Left renal pelvis (tissue), 4 donors: ENCODE data around the gene MTIF3. TPM values are rescaled to one million over a fixed set of nuclear protein-coding genes. Genes with fewer than 3 reads are reported as not detected.

Experiments used
- DNase-seq, 4 donors: peaks; one replicate each; pipeline ENCODE4 v3.0.0-alpha.2; 2013; ENCODE audit warnings: low read depth in 4 of 4, low spot score in 3 of 4
- polyA plus RNA-seq, 4 donors: library from polyadenylated mRNA; unstranded; fragments of 120-200 nt; gene quantifications; one replicate each; pipeline ENCODE4 v1.2.1, GENCODE V29; 2013; ENCODE audit not compliant: insufficient read length in 4 of 4

Gene MTIF3, protein sequence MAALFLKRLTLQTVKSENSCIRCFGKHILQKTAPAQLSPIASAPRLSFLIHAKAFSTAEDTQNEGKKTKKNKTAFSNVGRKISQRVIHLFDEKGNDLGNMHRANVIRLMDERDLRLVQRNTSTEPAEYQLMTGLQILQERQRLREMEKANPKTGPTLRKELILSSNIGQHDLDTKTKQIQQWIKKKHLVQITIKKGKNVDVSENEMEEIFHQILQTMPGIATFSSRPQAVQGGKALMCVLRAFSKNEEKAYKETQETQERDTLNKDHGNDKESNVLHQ
- polyA plus RNA-seq = 10 to 100 TPM; 58.8 to 83.5 (median 79.8) TPM

DNA sequence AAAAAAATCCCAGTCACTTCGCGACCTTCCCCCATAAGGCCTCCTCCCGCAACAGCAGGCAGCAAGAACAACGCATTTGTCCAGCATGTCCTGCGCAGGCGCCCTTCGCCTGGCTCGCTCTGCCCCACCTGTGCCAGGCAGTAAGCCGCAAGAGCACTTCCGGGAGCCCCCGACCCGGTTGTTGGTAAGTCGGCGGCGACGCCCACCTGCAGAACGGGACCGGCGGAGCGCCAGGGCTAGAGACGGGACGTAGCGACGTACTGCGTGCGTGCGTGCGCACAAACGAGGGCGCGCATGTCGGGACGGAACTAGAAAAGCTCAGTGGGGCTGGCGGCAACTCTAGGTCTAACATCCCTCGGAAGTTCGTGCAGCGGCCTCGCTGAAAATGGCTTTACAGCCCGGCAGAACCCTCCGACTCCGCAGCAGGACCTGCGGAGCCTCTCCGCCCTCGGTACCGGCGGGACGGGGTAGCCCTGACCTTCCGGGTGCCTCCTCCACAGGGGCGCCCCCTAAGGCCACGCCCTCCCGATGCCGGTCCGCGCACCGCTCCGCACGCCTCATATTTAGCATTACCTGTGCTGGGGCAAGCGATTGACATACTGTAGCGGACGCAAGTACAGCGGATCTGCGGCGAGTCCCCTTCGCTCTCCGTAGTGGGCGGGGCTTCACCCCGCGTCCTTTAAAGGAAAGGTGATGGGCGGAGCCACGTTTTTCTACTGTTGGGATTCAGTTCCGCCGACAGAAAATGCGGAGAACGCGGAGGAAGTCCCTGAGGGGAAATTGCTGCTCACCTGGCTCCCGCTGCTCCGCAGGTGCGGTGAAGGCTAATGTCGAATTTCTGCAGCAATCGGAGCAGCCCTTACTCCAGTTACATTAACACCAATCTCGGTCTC, at the start of gene MTIF3:
TSS of gene MTIF3 (minus strand) at position 629 of the 893 bp plus-strand sequence. CDS start 10,116 bp downstream, outside the sequence.
- DNase-seq = peak; percentile 91 to 96 (median 94)

DNA sequence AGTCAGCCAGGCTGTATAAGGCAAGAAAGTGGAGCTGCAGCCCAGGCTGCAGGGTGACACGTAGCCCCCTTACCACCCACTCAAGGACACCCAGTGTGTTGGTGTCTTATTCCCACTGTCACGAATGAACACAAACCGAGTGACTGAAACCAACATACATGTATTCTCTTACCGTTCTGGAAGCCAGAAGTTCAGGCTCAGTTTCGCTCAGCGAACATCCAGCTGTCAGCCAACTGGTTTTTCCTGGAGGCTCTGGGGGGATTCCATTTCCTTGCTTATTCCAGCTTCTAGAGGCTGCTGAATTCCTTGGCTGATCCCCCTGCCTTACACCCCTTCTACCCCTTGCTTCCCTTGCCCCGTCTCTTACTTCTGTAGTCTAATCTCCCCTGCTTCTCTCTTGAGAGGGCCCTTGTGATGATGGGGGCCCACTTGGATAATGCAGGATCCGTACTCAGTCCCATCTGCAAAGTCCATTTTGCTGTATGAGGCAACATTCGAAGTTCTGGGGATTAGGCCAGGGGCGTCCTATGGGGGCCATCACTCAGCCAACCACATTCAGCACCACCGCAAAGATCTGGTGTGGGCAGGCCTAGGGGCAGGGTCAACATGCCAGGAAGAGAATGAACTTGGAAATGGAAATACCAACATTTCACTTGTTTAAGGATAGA, 47.3 kb upstream of the MTIF3 start:
- no peak for DNase-seq

DNA sequence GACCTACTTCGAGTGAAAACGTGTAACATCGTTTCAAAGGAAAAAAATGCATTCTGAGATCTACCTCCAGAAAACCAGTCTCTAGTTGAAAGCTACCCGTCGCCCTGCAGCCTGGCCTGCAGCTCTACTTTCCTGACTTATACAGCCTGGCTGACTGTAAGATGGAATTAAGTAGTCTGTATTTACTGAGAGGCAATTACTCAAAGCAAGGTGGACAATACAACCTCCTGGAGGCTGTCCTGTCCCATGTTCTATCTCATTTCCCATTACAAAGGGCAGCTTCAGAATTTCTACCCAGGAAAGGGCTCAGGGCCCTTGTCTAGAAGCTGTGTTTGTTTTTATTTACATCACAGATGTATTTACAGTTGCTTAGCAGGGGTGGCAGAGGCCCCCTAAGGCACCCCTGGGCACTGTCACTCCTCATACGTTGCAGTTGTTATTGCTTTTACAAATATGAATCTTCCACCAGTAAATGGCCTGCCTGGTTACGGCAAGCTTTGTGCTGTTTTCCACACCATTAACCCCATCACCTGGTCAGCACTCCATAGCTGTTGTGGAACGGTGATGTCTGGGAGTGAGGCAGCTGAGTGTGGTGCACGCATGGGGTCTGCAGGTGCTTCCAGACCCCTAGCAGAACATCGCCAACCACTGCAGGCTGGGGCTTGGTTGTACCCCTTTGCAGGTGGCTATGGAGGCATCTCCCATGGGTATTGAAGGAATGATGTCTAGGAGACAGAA, 46.3 kb upstream of the MTIF3 start:
- no peak for DNase-seq

GRCh38 chr13:27496006-27496405, 45.6 kb upstream of the MTIF3 start:
- no peak for DNase-seq

DNA sequence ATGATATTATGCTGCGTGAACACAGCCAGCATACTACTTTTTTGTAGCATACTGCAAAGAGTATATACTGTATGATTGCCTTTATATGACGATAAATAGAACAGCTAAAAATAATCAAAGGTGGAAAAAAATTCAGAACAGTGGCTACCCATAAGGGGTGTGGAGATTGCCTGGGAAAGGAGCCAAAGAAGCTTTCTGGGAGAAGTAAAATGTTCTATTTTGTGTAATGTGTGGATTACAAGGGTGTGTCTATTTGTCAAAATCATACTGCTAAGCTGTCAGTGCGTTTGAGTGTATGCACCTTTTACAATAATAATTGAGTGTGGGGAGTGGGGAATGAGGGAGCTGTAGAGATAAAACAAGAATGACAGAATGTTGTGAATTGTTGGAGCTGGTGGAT, 45.2 kb upstream of the MTIF3 start:
- no peak for DNase-seq

DNA sequence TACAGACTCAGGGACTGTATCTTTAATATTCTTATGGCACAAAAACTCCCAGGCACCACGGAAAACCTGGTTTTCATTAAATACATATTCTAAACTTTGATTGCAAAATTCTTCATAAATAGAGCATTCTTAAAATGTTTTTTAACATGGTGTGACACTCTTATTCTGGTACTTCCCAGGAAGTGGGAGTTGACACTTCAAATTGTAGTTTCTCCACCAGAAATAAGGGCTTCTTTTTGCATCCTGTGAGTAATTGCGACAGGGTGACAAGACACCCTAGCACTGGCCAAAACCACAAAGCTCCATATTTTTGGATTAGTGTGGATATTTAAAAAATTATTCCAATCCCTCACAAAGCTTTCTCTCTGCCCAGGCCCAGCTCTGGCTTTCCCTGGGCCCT, 43.6 kb upstream of the MTIF3 start:
- DNase-seq = no peak

- no peak for DNase-seq
These were observed 39.1 kb upstream of the MTIF3 start for GRCh38 chr13:27489456-27489855.

- DNase-seq = no peak
These were observed 37.4 kb upstream of the MTIF3 start for GRCh38 chr13:27487776-27488175.

DNA sequence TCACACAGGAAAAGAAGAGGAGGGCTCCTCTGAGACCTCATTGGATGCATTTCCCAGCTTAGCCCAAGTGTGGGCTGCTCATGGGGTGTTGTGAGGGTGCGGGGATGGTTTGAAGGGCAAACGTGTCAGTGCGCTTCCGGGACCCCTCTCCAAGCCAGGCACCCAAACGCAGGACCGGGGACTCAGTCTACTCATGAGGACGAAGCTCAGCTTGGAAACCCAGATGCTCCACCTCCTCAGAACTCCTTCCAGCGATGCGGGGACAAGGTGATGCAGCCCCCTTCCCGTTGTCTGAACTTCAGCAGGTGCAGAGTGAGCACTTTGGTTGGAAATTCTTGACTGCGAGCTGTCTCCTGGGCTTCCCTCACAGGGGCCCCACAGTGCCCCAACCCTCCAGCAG, 33.1 kb upstream of the MTIF3 start:
- DNase-seq = no peak

DNA sequence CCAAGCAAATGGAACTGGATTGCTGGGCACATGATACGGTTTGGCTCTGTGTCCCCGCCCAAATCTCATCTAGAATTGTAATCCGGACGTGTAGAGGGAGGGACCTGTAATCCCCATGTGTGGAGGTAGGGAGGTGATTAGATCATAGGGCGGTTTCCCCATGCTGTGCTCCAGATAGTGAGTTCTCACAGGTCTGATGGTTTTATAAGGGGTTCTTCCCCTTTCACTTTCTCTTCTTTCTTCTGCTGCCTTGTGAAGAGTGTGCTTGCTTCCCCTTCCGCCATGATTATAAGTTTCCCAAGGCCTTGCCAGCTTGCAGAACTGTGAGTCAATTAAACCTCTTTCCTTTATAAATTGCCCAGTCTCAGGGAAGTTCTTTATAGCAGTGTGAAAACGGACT, 32.6 kb upstream of the MTIF3 start:
- no peak for DNase-seq

DNA sequence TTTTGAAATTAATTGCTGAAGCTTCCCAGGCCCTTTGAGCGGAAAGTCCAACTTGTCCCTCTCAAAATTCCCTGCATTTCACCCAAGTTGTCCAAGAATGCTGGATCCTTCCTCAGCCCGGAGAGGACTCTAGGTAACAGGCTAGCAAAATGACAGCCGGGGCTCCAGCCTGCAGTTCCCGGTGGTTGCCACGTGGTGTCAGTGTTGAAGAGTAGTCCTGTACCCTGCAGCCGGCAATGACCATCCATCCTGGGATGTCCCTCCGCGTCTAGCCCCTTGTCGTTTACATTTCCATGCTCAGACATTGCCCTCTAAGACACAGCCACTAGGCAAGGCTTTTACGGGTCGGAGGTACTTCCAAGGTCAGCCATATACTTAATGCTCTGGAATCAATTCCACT, 31.4 kb upstream of the MTIF3 start:
- DNase-seq = no peak

GRCh38 chr13:27476943-27477703, 26.8 kb upstream of the MTIF3 start:
- no peak for DNase-seq

GRCh38 chr13:27474751-27475268, 24.4 kb upstream of the MTIF3 start:
- no peak for DNase-seq

DNA sequence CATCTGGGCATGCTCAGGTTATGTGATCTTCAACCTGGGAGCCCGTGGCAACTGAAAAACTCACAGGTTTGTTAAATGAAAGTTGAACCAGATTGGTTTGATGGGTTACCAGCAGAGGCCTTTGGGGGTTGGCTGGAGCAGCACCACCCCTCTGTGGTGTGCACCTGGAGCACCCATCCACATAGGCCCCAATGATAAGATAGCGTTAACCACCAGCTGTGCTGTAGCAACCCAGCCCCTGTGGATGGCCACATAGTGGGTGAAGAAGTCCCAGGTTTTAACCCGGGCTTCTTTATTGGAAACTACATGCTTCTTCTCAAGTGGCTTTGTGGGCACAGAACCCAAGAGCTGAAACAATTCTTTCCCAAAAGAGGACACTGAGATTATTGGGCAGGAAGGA, 22.6 kb upstream of the MTIF3 start:
- DNase-seq = no peak

DNA sequence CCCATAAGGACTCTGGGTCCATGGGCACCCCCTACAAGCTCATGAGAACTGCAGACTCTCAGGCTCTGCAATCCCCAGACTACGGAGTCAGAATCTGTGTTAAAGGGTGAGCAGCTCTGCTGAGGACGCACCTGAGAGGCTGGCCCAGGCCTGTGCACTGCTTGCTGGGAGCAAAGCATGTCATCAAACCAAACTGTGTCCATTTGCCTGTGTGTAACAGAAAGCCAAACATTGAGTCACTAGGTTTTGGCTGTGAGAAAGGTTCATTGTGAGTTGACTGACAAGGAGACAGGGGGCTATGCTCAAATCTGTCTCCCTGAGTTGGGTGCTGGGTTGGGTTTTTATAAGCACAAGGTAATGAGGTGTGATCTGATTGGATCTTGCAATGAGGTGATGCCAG, 22.1 kb upstream of the MTIF3 start:
- DNase-seq = no peak

- no peak for DNase-seq
These were observed 19.9 kb upstream of the MTIF3 start for GRCh38 chr13:27470075-27470820.

DNA sequence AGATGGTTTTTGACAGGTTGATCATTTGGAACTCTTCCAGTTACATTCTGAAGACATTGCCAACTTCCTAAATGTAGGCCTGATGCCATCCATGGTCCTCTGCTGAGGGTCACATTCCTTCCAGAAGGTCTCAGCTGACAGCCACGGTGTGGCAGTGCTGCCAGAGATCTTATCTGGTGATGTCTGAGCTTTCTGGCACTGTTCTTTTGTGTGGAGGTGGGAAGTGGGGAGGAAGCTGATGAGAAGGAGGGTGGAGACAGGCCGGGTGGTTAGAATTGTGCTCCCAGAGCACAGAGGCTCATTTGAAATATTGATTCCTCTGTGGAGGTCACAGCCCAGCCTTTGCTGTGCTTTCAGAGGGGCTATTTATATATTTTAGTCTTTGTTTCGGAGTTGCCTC, 16.1 kb upstream of the MTIF3 start:
- no peak for DNase-seq

DNA sequence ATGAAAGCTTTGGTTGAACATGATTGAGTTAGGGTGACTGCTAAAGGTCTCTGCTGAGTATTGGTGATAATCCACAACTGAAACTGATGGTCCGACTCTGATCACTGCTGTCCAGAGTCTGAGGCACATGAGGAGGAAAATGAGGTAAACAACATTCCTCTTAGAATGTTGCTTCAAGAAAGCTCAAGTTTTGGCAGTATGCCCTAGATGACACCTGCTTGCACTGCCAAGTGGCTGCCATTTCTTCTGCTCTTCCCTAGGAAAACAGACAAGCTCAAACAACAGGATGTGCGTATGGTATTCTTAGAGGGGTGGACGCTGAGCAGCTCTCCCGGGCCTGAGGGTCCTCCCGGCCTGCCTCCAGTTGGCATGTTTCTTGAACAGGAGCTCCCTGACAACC, 15.2 kb upstream of the MTIF3 start:
- DNase-seq = no peak

GRCh38 chr13:27463500-27463899, 13.1 kb upstream of the MTIF3 start:
- DNase-seq = no peak
